Measurements from ENCODE around the gene VPS26B. TPM values are rescaled to one million over a fixed set of nuclear protein-coding genes. Genes with fewer than 3 reads are reported as not detected.

The VPS26B gene
- total RNA-seq, 1 donor from 2014 or later = 50.4 TPM

GRCh38 chr11:134206185-134206584, 18.3 kb upstream of the VPS26B start:
- Mint-ChIP-seq H3K4me1 (ENCODE audit: low read depth) (peaks cover under 1% of the 10 kb centered on the region), H3K36me3 (ENCODE audit: low read depth) (peaks cover 14% of the 10 kb centered on the region), H3K27ac (ENCODE audit: unreplicated experiment) (no peak overlapping the region), H3K27me3 (ENCODE audit: low read depth) (no peaks in the 10 kb centered on the region), H3K4me3 (ENCODE audit: unreplicated experiment) (no peak overlapping the region), H3K9me3 (ENCODE audit: low read depth) (no peaks in the 10 kb centered on the region)
- TF ChIP-seq, protein P1, sequence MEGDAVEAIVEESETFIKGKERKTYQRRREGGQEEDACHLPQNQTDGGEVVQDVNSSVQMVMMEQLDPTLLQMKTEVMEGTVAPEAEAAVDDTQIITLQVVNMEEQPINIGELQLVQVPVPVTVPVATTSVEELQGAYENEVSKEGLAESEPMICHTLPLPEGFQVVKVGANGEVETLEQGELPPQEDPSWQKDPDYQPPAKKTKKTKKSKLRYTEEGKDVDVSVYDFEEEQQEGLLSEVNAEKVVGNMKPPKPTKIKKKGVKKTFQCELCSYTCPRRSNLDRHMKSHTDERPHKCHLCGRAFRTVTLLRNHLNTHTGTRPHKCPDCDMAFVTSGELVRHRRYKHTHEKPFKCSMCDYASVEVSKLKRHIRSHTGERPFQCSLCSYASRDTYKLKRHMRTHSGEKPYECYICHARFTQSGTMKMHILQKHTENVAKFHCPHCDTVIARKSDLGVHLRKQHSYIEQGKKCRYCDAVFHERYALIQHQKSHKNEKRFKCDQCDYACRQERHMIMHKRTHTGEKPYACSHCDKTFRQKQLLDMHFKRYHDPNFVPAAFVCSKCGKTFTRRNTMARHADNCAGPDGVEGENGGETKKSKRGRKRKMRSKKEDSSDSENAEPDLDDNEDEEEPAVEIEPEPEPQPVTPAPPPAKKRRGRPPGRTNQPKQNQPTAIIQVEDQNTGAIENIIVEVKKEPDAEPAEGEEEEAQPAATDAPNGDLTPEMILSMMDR (IDR thresholded peaks at IDR 0.05) = no peak
- no peak for DNase-seq (ENCODE audit: low spot score)

DNA sequence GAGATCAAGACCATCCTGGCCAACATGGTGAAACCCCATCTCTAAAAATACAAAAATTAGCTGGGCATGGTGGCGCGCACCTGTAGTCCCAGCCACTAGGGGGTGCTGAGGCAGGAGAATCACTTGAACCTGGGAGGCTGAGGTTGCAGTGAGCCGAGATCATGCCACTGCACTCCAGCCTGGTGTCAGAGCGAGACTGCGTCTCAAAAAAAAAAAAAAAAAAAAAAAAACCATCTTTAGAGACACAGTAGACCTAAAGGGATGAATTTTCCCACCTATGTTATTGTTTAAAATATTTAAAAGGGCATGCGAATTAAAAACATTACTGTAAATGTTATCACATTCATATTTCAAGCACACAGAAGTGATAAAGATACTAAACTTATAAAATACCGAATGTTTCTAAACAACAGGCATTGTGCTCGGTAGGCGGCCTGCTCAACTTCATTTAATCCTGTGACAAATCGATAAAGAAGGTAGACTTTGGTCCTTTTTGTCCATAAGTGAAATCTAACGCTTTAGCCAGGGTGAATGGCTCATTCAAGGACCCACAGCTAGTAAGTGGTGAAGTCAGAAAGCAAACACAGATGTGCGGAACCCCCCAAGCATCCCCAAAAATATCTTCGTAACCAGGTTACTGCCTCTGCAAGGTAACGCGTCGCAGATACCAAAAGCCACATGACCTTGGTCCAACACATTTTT, 16.8 kb upstream of the VPS26B start:
- no peak for DNase-seq (ENCODE audit: low spot score)
- Mint-ChIP-seq H3K36me3 (ENCODE audit: low read depth) (peaks cover 18% of the 10 kb centered on the region), H3K27me3 (ENCODE audit: low read depth) (no peaks in the 10 kb centered on the region), H3K9me3 (ENCODE audit: low read depth) (no peaks in the 10 kb centered on the region), H3K4me3 (ENCODE audit: unreplicated experiment) (no peak overlapping the region), H3K27ac (ENCODE audit: unreplicated experiment) (no peak overlapping the region), H3K4me1 (ENCODE audit: low read depth) (peaks cover 6% of the 10 kb centered on the region)
- TF ChIP-seq, protein P1 (IDR thresholded peaks at IDR 0.05) = peak; percentile 86

DNA sequence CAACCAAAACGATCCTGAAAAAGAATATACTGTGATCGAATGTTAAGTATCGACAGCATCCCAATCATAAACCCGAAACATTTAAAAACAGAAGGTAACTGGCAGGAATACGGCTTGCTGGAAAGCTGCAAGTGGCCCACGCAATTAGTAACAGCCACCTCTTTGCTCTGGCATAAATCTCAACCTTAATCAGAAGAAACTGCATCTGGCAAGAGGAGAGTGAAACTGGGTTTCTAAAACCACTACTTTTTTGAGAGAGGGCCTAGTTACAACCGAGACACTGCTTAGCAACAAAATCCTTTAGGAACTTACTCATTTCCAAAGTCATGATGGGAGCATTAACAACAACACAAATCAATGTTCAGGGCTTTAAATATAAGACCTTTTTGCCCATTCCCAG, 8.6 kb upstream of the VPS26B start:
- Mint-ChIP-seq H3K4me1 (ENCODE audit: low read depth) (peaks cover 6% of the 10 kb centered on the region), H3K27me3 (ENCODE audit: low read depth) (no peaks in the 10 kb centered on the region), H3K9me3 (ENCODE audit: low read depth) (no peaks in the 10 kb centered on the region), H3K27ac (ENCODE audit: unreplicated experiment) (no peak overlapping the region), H3K4me3 (ENCODE audit: unreplicated experiment) (no peak overlapping the region), H3K36me3 (ENCODE audit: low read depth) (peaks cover 20% of the 10 kb centered on the region)
- TF ChIP-seq, protein P1 (IDR thresholded peaks at IDR 0.05) = no peak
- DNase-seq (ENCODE audit: low spot score) = no peak

DNA sequence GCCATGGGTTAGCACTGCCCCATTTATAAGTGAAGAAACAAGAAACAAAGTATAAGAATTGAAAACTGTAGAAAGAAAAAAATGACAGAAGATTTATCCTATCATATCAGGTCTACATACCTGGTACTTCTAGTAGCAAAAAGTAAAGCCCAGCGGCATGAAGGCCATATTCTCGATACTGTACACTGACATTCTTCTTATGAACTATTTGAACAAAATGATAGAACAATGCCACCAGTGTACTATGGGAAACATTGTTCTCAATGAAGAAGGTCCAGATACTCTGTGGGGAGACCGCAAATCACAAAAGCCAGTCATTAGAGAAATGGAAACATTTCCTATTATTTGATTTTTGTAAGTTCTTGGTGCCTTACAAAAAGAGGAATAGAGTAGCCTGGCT, 7.7 kb upstream of the VPS26B start:
- peaks cover 15% of the 10 kb centered on the region for H3K36me3 Mint-ChIP-seq (ENCODE audit: low read depth)
- DNase-seq (ENCODE audit: low spot score) = no peak
- H3K4me3 Mint-ChIP-seq (ENCODE audit: unreplicated experiment) = no peak overlapping the region
- H3K4me1 Mint-ChIP-seq (ENCODE audit: low read depth) = peaks cover under 1% of the 10 kb centered on the region
- TF ChIP-seq, protein P1 (IDR thresholded peaks at IDR 0.05) = no peak
- no peak overlapping the region for H3K27ac Mint-ChIP-seq (ENCODE audit: unreplicated experiment)
- no peaks in the 10 kb centered on the region for H3K9me3 Mint-ChIP-seq (ENCODE audit: low read depth)
- no peaks in the 10 kb centered on the region for H3K27me3 Mint-ChIP-seq (ENCODE audit: low read depth)

GRCh38 chr11:134223121-134223520, 1.4 kb upstream of the VPS26B start:
- Mint-ChIP-seq H3K27me3 (ENCODE audit: low read depth) (no peaks in the 10 kb centered on the region), H3K4me3 (ENCODE audit: unreplicated experiment) (peak overlapping the region; percentile 82), H3K36me3 (ENCODE audit: low read depth) (peaks cover 6% of the 10 kb centered on the region), H3K27ac (ENCODE audit: unreplicated experiment) (peak overlapping the region; percentile 68), H3K4me1 (ENCODE audit: low read depth) (peaks cover 43% of the 10 kb centered on the region), H3K9me3 (ENCODE audit: low read depth) (no peaks in the 10 kb centered on the region)
- no peak for DNase-seq (ENCODE audit: low spot score)
- TF ChIP-seq, protein P1 (IDR thresholded peaks at IDR 0.05) = no peak
